Spinal cord (tissue), 10 donors: Measurements from ENCODE around the gene PNLIPRP2. TPM values are rescaled to one million over a fixed set of nuclear protein-coding genes. Genes with fewer than 3 reads are reported as not detected.
A peak's percentile ranks its signal among the peaks of the same experiment; 100 is the strongest.

ENCODE experiments used
- DNase-seq, 6 donors: peaks; one replicate each; pipeline versions ENCODE4 v3.0.0 to v3.0.0-alpha.2; 2013 to 2015; ENCODE audit warnings: low spot score in 6 of 6, low read depth in 4 of 6
- H3K27ac ChIP-seq: one replicate; pipeline ENCODE4 v1.5.1; 2013; ENCODE audit warnings: low read depth, low read length, control low read depth
- H3K27me3 ChIP-seq: one replicate; pipeline ENCODE4 v1.6.1; 2013; ENCODE audit warnings: low read length; ENCODE audit not compliant: control insufficient read depth, insufficient read depth
- H3K36me3 ChIP-seq: one replicate; pipeline ENCODE4 v1.6.1; 2013; ENCODE audit warnings: low read length; ENCODE audit not compliant: control insufficient read depth, insufficient read depth
- H3K4me1 ChIP-seq: one replicate; pipeline ENCODE4 v1.6.1; 2013; ENCODE audit warnings: low read length; ENCODE audit not compliant: control insufficient read depth, insufficient read depth
- H3K4me3 ChIP-seq: one replicate; pipeline ENCODE4 v1.5.1; 2013; ENCODE audit warnings: low read depth, low read length, control low read depth
- H3K9me3 ChIP-seq: one replicate; pipeline ENCODE4 v1.6.1; 2013; ENCODE audit warnings: low read length; ENCODE audit not compliant: control insufficient read depth, insufficient read depth
- WGBS: methylation state at CpG from one replicate; pipeline ENCODE4 v1.1.5; 2013; ENCODE audit warnings: missing lambda C conversion rate; ENCODE audit not compliant: insufficient coverage; 5-methylcytosine and 5-hydroxymethylcytosine counted together
- polyA plus RNA-seq, 2 donors: library from polyadenylated mRNA; unstranded; fragments of 120-200 nt; gene quantifications; one replicate each; pipeline ENCODE4 v1.2.1, GENCODE V29; 2013; ENCODE audit not compliant: insufficient read length in 2 of 2
- total RNA-seq, 2 donors: library from RNA; depleted of rRNA in 1 of 2; stranded (reverse); fragments of 120-200 nt in 1 of 2; fragments of >200 nt in 1 of 2; gene quantifications; one replicate each; pipeline versions ENCODE4 v1.2.3 to v1.2.4, GENCODE V29; 2013 to 2014
- donor health status: healthy.

Gene PNLIPRP2
- total and polyA plus RNA-seq, 4 donors = 0.18 to 0.30 (median 0.22) TPM; not detected in 1

DNA sequence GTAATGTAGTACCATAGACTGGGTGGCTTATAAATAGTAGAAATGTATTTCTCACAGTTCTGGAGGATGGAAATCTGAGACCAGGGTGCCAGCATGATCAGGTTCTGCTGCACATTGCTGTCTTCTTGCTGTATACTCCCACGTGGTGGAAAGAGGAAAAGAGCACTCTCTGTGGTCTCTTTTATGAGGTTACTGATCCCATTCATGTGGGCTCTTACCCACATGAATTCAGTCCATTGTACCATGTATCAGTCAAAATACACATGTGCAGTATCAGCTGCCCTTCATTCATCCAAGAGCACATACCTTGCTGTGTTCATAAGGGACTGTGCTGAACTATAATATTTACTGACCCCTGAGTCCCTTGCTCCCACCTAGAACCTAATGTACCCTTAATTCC lies 17.1 kb downstream of the PNLIPRP2 start:
- Histone ChIP-seq H3K27me3 (no peaks in the 10 kb centered on the region), H3K36me3 (no peaks in the 10 kb centered on the region), H3K4me3 (no peak overlapping the region), H3K9me3 (peaks cover 5% of the 10 kb centered on the region), H3K27ac (no peak overlapping the region), H3K4me1 (no peaks in the 10 kb centered on the region)
- DNase-seq = no peak
- WGBS = 25% methylated on average over 1 of the region's 1 CpG

DNA sequence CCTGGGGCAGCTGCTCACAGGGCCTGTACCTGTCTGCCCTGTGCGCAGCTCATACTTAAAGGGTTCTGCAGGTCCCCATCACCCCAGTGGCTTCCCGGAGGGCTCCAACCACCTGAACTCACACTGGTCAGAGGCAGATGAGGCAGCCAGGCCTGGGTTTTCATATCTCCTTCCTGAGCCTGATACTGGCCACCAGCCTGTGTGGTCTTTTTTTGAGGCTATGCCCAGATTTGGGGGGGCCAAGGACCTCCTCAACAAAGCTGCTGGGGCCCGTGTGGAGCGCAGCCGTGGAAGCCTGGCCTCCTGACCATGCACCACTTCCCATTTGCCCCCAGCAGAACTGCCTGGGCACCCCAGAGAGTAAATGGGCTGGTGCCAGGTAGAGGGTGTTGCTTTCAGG lies 25.7 kb downstream of the PNLIPRP2 start:
- WGBS = 97% methylated on average over 5 of the region's 5 CpGs
- H3K4me1 ChIP-seq = no peaks in the 10 kb centered on the region
- H3K27me3 ChIP-seq = no peaks in the 10 kb centered on the region
- H3K36me3 ChIP-seq = no peaks in the 10 kb centered on the region
- H3K9me3 ChIP-seq = peaks cover 3% of the 10 kb centered on the region
- no peak for DNase-seq
- H3K4me3 ChIP-seq = no peak overlapping the region
- no peak overlapping the region for H3K27ac ChIP-seq

DNA sequence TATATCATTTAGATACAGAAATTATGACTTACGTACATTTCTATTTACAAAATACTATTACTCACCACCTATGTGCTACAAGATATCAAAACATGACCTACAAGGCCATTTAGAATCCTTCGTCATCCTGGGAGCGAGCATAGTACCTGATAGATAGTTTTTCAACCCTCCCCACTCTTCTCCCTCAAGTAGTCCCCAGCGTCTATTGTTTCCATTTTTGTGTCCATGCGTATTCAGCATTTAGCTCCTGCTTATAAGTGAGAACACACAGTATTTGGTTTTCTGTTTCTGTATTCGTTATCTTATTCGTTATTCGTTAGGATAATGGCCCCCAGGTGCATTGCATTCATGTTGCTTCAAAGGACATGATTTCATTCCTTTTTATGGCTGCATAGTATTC lies 28.1 kb downstream of the PNLIPRP2 start:
- Histone ChIP-seq H3K36me3 (no peaks in the 10 kb centered on the region), H3K4me3 (no peak overlapping the region), H3K4me1 (no peaks in the 10 kb centered on the region), H3K27ac (no peak overlapping the region), H3K27me3 (no peaks in the 10 kb centered on the region), H3K9me3 (peaks cover 3% of the 10 kb centered on the region)
- WGBS = 77% methylated on average over 4 of the region's 8 CpGs
- DNase-seq = no peak

DNA sequence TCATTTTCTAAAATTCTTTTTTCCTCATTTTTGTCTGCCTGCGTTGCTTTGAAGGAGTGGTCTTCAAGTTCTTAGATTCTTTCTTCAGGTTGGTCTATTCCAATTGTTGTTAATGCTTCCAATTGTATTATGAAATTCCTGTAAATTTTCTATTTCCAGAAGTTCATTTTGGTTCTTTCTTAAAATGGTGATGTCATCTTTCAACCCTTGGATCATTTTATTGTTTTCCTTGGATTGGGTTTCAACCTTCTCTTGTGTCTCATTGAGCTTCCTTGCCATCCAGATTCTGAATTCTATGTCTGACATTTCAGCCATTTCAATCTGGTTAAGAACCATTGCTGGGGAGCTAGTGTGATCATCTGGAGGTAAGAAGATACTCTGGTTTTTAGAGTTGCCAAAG lies 33.1 kb downstream of the PNLIPRP2 start:
- H3K9me3 ChIP-seq = peaks cover 3% of the 10 kb centered on the region
- H3K27ac ChIP-seq = no peak overlapping the region
- H3K27me3 ChIP-seq = no peaks in the 10 kb centered on the region
- no peak for DNase-seq
- no CpG with 5 or more reads among the region's 1 CpG for WGBS
- H3K4me3 ChIP-seq = no peak overlapping the region
- no peaks in the 10 kb centered on the region for H3K4me1 ChIP-seq
- H3K36me3 ChIP-seq = no peaks in the 10 kb centered on the region

DNA sequence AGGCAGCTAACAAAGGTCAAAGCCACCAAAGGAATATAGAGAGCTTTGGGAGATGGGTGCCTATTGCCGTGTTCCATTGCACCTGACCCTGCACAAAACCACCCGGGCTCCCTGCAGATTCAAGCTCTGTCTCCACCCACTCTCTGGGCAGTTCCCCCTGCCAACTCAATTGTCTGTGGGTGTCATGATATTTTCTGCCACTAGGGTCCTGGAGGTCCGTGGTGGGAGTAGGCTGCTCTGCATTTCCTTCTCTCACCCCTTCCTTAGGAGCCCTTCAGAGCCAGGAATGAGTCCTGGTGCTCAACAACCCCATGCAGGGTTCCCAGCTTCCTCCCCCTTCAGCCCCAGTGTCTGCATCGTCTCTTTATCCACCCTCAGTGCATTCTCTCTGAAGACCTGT lies 34.1 kb downstream of the PNLIPRP2 start:
- no peaks in the 10 kb centered on the region for H3K4me1 ChIP-seq
- no peak overlapping the region for H3K27ac ChIP-seq
- DNase-seq = no peak
- 39% methylated on average over 2 of the region's 4 CpGs for WGBS
- no peak overlapping the region for H3K4me3 ChIP-seq
- no peaks in the 10 kb centered on the region for H3K27me3 ChIP-seq
- no peaks in the 10 kb centered on the region for H3K36me3 ChIP-seq
- peaks cover 3% of the 10 kb centered on the region for H3K9me3 ChIP-seq

DNA sequence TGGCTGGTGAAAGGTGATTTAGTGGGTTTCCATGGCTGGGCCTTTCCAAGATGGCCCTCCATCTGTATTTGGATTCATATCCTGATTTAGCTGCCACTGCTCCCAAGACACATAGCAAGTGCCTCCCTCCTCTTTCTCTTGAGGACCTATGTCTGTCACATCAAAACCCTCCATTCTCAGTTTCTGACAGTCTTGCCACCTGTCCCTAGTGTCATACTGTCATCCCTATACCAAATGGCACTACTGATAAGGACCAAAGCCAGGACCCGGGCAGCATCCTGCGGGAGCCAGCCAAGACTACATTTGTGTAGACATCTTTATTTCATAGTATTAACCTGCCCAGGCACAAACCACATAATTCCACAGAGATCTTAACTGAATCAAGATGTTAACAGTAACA lies 34.8 kb downstream of the PNLIPRP2 start:
- H3K27ac ChIP-seq = no peak overlapping the region
- peak in 1 of 6 donors; percentile 31 for DNase-seq
- no peaks in the 10 kb centered on the region for H3K27me3 ChIP-seq
- WGBS = 83% methylated on average over 2 of the region's 2 CpGs
- H3K4me1 ChIP-seq = no peaks in the 10 kb centered on the region
- no peaks in the 10 kb centered on the region for H3K9me3 ChIP-seq
- H3K4me3 ChIP-seq = no peak overlapping the region
- H3K36me3 ChIP-seq = no peaks in the 10 kb centered on the region

DNA sequence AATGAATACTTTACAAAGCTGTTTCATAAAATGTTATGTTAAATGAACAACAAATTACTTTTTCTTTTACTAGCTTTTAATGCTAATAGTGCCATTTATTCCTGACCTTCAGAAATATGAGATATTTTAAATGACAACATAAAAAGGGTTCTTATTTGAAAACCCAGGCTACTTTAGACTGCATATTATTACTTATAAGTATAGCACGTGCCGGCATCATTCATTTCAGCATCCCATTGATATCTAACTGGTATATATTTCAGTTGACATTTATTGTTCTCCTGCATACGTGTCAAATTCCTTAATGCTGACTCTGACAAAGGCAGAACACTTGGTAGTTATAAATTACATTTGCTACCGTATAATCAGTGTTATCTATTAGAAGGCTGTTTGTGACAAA lies 35.3 kb downstream of the PNLIPRP2 start:
- DNase-seq = peak in 1 of 6 donors; percentile 52
- no peak overlapping the region for H3K27ac ChIP-seq
- H3K36me3 ChIP-seq = no peaks in the 10 kb centered on the region
- no peaks in the 10 kb centered on the region for H3K9me3 ChIP-seq
- no CpG with 5 or more reads among the region's 4 CpGs for WGBS
- H3K4me3 ChIP-seq = no peak overlapping the region
- no peaks in the 10 kb centered on the region for H3K4me1 ChIP-seq
- no peaks in the 10 kb centered on the region for H3K27me3 ChIP-seq

DNA sequence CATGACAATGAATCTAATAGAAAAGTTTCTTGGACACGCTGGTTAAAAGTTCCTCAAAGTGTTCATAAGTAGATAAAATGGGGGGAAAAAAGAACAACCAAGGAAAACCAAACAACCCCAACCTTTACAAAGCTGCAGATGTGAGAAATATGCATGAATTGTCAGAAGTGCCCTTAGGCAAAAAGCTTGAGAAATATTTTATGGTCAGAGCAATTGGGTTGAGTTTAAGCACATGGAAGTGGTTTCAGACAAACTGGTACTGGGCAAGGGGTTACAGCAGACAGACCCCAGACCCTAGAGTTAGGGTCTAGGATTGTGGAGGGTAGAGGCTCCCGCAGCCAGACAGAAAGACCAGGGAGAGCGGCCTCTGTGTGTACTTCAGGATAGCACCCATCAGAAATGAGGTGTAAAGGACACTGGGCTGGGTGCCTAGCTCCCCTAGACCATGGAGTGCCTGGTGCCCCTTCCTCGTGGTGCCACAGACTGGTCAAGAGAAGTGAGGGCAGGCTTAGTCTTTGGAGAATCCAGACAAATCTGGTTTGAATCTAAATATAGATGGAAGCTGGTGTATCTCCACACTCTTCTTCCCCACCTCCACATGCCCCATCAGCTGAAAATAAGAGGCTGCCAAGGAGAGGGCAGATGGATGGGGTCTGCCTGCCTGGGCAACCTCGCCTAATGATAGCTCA lies 37.3 kb downstream of the PNLIPRP2 start:
- Histone ChIP-seq H3K27me3 (no peaks in the 10 kb centered on the region), H3K4me3 (no peak overlapping the region), H3K4me1 (no peaks in the 10 kb centered on the region), H3K9me3 (no peaks in the 10 kb centered on the region), H3K36me3 (no peaks in the 10 kb centered on the region), H3K27ac (no peak overlapping the region)
- DNase-seq = no peak
- WGBS = 100% methylated on average over 3 of the region's 5 CpGs

DNA sequence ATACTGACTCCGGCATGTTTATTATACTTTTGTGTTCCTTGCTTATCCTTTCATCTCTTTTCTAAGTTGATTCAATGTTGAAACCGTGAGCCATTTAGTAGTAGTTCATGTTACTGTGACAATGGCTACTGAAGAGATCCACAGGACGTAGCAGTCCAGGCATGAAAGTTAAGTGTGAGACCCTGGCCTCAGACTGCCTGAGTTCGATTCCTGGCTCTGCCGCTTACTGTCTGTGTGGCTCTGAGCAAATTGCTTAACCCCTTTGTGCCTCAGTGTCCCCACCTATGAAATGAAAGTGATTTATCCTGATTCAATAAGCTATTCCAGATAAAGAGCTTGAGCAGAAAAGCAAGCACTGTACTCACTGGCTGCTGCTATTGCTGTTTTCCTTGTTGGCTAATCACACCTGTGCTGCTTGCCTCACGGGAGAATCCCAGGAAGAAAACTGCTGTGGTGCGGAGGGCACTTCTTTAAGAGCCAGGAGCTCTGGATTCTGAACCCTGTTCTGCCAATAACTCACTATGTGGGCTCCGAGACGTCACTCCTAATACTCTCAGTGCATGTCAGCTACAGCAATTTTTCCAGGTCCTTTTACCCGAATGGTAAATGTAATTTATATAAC lies 38.4 kb downstream of the PNLIPRP2 start:
- H3K4me1 ChIP-seq = no peaks in the 10 kb centered on the region
- H3K36me3 ChIP-seq = no peaks in the 10 kb centered on the region

DNA sequence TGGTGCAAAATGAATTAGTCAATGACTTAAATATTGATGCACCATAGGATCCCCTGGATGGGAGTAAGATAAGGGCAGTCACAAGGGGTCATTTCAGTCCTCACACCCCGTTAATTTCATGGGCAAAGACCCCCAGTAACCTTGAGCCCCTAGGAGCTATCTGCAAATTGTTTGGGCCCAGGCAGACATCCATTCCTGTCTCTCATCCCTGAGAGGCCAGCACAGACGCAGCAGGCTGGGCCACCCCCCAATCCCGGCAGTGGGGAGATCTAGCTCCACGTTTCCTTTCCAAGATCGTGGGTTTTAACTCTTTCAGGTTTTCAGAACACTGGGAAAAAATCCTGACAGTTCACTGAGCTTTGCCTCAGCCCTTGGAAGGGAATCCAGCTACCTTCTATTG lies 40.1 kb downstream of the PNLIPRP2 start:
- no peak overlapping the region for H3K27ac ChIP-seq
- peaks cover 14% of the 10 kb centered on the region for H3K4me1 ChIP-seq
- WGBS = 49% methylated on average over 5 of the region's 5 CpGs
- no peaks in the 10 kb centered on the region for H3K36me3 ChIP-seq
- H3K4me3 ChIP-seq = no peak overlapping the region
- no peaks in the 10 kb centered on the region for H3K27me3 ChIP-seq
- no peaks in the 10 kb centered on the region for H3K9me3 ChIP-seq
- DNase-seq = no peak

More for the DNA sequence above, 38.4 kb downstream of the PNLIPRP2 start:
- WGBS = 84% methylated on average over 6 of the region's 10 CpGs
- Histone ChIP-seq H3K27me3 (no peaks in the 10 kb centered on the region), H3K27ac (no peak overlapping the region), H3K4me3 (no peak overlapping the region), H3K9me3 (no peaks in the 10 kb centered on the region)
- no peak for DNase-seq
